Measurements from ENCODE around the gene KRT13. TPM values are rescaled to one million over a fixed set of nuclear protein-coding genes. Genes with fewer than 3 reads are reported as not detected.

KRT13 gene
- not detected in 2 replicates for total RNA-seq

DNA sequence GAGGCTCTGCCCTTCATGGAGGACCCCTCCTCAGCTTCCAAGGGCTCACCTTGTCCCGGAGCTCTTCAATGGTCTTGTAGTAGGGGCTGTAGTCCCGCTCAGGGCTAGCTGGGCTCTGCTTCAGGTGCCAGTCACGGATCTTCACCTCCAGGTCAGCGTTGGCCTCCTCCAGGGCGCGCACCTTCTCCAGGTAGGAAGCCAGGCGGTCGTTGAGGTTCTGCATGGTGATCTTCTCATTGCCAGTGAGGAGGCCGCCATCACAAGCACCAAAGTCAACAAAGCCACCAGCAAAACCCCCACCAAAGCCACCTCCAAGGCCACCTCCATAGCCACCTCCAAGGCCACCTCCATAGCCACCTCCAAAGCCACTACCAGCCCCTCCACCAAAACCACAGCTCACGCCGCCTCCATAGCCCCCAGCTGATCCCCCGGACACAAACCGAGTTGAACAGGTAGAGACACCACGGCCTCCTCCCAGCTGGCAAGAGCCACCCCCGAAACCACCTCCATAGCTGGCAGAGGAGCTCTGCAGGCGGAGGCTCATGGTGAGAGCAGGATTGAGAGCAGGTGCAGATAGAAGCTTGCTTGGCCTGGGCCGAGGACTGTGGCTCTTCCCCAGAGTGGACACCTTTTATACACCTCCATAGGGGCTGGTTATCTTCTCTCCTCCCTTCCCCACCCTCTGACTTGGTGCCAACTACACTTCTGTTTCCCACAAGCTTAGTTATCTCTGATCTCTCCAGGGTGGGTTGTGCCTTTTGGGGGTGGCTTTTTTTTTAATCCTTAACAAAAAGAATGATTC, at the start of gene KRT13:
TSS of gene KRT13 (minus strand) at position 606 of the 802 bp plus-strand sequence. CDS start at position 544, 62 bp downstream.

DNA sequence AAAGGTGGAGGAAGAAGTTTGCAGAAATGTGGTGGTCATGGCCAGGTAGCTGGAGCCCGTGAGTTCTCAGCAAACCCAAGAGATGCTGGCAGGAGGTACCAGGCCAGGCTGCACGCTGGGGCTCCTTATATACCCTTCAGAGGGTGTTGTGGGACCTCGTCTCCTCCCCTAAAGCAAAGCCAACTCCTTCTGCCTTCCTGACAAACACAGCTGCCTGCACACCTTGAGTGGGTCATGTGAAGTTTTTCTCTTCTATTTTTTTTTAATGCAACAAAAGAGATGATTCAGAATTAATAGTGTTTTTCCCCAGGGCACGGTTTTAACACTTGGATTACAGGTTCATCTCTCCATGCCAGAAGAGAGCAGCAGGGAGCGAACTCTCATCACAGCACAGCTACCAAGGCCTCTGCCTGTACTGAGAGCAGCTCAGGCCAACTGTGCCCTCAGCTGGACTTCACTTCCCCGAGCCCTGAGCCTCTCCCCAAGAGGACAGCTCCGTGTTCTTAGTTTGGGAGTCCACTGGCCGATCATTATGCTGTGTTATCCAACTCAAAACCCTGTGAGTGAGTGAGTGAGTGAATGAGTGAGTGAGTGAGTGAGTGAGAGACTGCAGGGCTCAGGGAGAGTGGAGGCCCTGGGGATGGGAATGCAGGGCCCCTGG, 13.5 kb upstream of the KRT13 start, which contains the start of gene KRT15:
TSS of gene KRT15 (minus strand) at position 102 of the 661 bp plus-strand sequence. CDS start at position 39, 63 bp downstream.

DNA sequence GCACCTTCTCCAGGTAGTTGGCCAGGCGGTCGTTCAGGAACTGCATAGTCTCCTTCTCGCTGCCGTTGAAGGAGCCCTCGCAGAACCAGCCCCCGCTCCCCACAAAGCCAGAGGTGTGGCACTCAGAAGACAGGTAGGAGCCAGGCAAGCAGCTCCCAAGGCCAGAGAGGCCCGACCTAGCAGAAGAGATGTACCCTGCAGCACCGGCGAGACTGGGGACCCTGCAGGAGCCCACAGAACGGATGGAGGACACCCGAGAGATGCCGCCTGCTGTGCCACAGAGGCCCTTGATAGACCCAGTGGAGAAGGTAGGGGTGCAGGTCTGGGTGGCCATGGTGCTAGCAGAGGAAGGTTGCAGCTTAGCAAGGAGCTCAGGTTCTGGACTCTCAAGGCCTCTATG, 15.9 kb downstream of the KRT13 start, which contains the start of gene KRT36:
TSS of gene KRT36 (minus strand) at position 380 of the 400 bp plus-strand sequence. CDS start at position 334, 46 bp downstream.

DNA sequence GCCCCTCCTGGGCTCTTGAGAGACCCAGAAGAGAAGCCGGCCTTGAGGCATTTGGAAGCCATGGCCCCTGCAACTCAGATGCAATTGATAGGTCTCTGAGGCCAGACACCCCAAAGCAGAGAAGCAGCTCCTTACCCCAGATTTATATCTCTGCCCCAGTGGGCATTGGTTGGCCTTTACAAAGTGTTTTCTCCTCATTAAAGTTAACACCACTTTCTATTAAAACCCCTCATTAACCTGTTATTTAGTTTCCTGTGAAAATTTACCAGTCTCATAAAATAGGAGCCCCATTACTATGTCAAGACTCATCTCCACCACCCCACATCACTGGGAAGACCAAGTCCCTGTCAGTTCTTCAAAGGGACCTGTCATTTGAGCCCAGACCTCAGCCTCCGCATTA, 24.4 kb downstream of the KRT13 start, which contains the start of gene KRT35:
TSS of gene KRT35 (minus strand) at position 116 of the 400 bp plus-strand sequence. CDS start at position 62, 54 bp downstream.

DNA sequence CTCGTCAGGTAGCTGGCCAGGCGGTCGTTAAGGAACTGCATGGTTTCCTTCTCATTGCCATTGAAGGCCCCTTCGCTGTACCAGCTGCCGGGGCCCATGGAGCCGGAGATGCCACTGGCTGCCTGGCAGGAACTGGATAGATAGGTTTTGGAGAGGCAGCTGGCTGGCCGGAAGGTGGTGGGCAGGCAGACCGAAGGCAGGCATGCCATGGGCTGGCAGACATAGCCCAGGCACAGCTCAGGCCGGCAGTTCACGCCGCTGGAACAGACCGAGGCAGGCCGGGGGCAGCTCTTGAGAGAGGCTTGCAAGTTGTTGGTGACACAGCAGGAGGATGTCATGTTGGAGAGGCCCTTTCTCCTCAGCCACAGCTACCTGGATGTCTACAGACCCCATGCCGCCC, 38.4 kb downstream of the KRT13 start, which contains the start of gene KRT32:
TSS of gene KRT32 (minus strand) at position 399 of the 400 bp plus-strand sequence. CDS start at position 338, 61 bp downstream.

Other genes with a start within 250 kb of the KRT13 start
- not detected in 2 replicates for gene KRTAP9-6, start 240.2 kb downstream of the KRT13 start, total RNA-seq
- not detected in 2 replicates for gene KRTAP9-7, start 229.9 kb downstream of the KRT13 start, total RNA-seq
- gene KRTAP29-1, start 202.8 kb downstream of the KRT13 start, total RNA-seq = not detected in 2 replicates
- not detected in 2 replicates for gene KRTAP16-1, start 196.3 kb downstream of the KRT13 start, total RNA-seq
- gene KRTAP17-1, start 189.9 kb downstream of the KRT13 start, total RNA-seq = not detected in 2 replicates
- gene KRT33A, start 154.8 kb downstream of the KRT13 start, total RNA-seq = not detected in 2 replicates
- not detected in 2 replicates for gene KRT33B, start 135.8 kb downstream of the KRT13 start, total RNA-seq
- gene KRT34, start 123.3 kb downstream of the KRT13 start, total RNA-seq = not detected in 2 replicates
- gene KRT31, start 108.0 kb downstream of the KRT13 start, total RNA-seq = not detected in 2 replicates
- not detected in 2 replicates for gene KRT37, start 81.0 kb downstream of the KRT13 start, total RNA-seq
- not detected in 2 replicates for gene KRT38, start 64.6 kb downstream of the KRT13 start, total RNA-seq
- gene KRT32, start 38.2 kb downstream of the KRT13 start, total RNA-seq = not detected in 2 replicates
- not detected in 2 replicates for gene KRT35, start 24.5 kb downstream of the KRT13 start, total RNA-seq
- gene KRT36, start 15.7 kb downstream of the KRT13 start, total RNA-seq = not detected in 2 replicates
- gene KRT15, start 13.3 kb upstream of the KRT13 start, total RNA-seq = not detected in 2 replicates
- 33.3 and 57.3 TPM in 2 replicates for gene KRT19, start 22.7 kb upstream of the KRT13 start, total RNA-seq
- gene KRT9, start 66.4 kb upstream of the KRT13 start, total RNA-seq = not detected in 2 replicates
- gene KRT14, start 81.3 kb upstream of the KRT13 start, total RNA-seq = 0.12 and 0.26 TPM in 2 replicates
- 0.17 TPM in 1 of 2 replicates, not detected in the other for gene KRT16, start 107.2 kb upstream of the KRT13 start, total RNA-seq
- 2.5 TPM in 1 of 2 replicates, not detected in the other for gene KRT17, start 119.0 kb upstream of the KRT13 start, total RNA-seq
- 111 and 272 TPM in 2 replicates for gene EIF1, start 183.3 kb upstream of the KRT13 start, total RNA-seq
- gene GAST, start 206.7 kb upstream of the KRT13 start, total RNA-seq = not detected in 2 replicates
- gene HAP1, start 229.0 kb upstream of the KRT13 start, total RNA-seq = not detected in 2 replicates